Kidney (tissue), 14 donors: ENCODE measurements around the gene WFDC5. TPM values are rescaled to one million over a fixed set of nuclear protein-coding genes. Genes with fewer than 3 reads are reported as not detected.
"Not testable (repeated sequence)": the region's sequence is repeated elsewhere in the genome, so short reads cannot be mapped to it uniquely, and the experiment has no call there.

ENCODE experiments used
- DNase-seq, 5 donors: peaks; one replicate each; pipeline ENCODE4 v3.0.0-alpha.2; 2013 to 2020
- FAIRE-seq: peaks from 2 replicates; lab custom pipeline; 2012; peaks lifted over from hg19 to GRCh38; lab: Jason Lieb, UNC
- H3K27ac ChIP-seq, 2 donors: one replicate each; pipeline ENCODE4 v1.7.0; 2013; ENCODE audit warnings: low read depth in 2 of 2, low read length in 2 of 2, inconsistent platforms in 1 of 2
- H3K27me3 ChIP-seq: one replicate; pipeline ENCODE4 v1.7.1; 2013; ENCODE audit warnings: low read length, inconsistent platforms; ENCODE audit not compliant: control insufficient read depth, insufficient read depth
- H3K36me3 ChIP-seq, 3 donors: one replicate each; pipeline versions ENCODE4 v1.7.0 to v1.7.1; 2013; ENCODE audit warnings: low read length in 3 of 3, control low read depth in 1 of 3, inconsistent platforms in 1 of 3; ENCODE audit not compliant: insufficient read depth in 3 of 3, control insufficient read depth in 2 of 3
- H3K4me1 ChIP-seq, 3 donors: one replicate each; pipeline versions ENCODE4 v1.7.0 to v1.7.1; 2013; ENCODE audit warnings: low read length in 3 of 3, inconsistent platforms in 1 of 3, low read depth in 1 of 3; ENCODE audit not compliant: control insufficient read depth in 2 of 3, insufficient read depth in 2 of 3
- H3K4me3 ChIP-seq, 3 donors: one replicate each; pipeline versions ENCODE4 v1.7.0 to v1.8.1; 2013; ENCODE audit warnings: low read length in 3 of 3, control low read depth in 1 of 3, inconsistent platforms in 1 of 3
- H3K9ac ChIP-seq, 3 donors: one replicate each; pipeline versions ENCODE4 v1.7.0 to v1.7.1; 2013; ENCODE audit warnings: low read length in 3 of 3, control low read depth in 1 of 3, inconsistent platforms in 1 of 3
- H3K9me3 ChIP-seq, 3 donors: one replicate each; pipeline versions ENCODE4 v1.7.0 to v1.7.1; 2013; ENCODE audit warnings: low read length in 3 of 3, control low read depth in 1 of 3, inconsistent platforms in 1 of 3; ENCODE audit not compliant: control insufficient read depth in 2 of 3, insufficient read depth in 1 of 3
- CTCF ChIP-seq: IDR thresholded peaks from 3 replicates; pipeline ENCODE4 v1.5.1; 2012; ENCODE audit warnings: mild to moderate bottlenecking, moderate library complexity, borderline replicate concordance; ENCODE audit not compliant: insufficient read depth; ENCODE audit errors: extremely low read depth
- intact Hi-C: fragments of 100-400 bp; cut with DNase I; formaldehyde crosslinking; loops from one replicate; pipeline ENCODE4 v1.11.1; 2022
- polyA plus RNA-seq: library from polyadenylated mRNA; stranded (reverse); fragments of 350-450 nt; fragmentation: Illumina TruSeq; extraction: RNeasy Lipid Tissue Mini Kit (QIAGEN cat#74804); gene quantifications from one replicate; pipeline ENCODE4 v1.2.3, GENCODE V29; 2014; ENCODE audit warnings: low read depth, low replicate concordance; ENCODE audit not compliant: insufficient read depth
- total RNA-seq: library from RNA; stranded (reverse); fragmentation: NEBNext Ultra II Directional; extraction: Animal tissue kit (Norgen Biotek cat#: 25700); gene quantifications from one replicate; pipeline ENCODE4 v1.2.1, GENCODE V29; 2021
- donor health status: control.
- donor health status: control.
- donor health status: control.
- donor health status: control.
- donor health status: control.
- donor health status: DM: yes; HTN: yes; CAD: no.
- donor health status: Normal renal cell carcinoma (clear cell type).

The WFDC5 gene
- total and polyA plus RNA-seq, 2 donors from 2014 or later, result 1.0 TPM; not detected in 1

- no peak overlapping the region for H3K4me3 ChIP-seq
- intact Hi-C loops, result no loop called here
- H3K4me1 ChIP-seq, result no peaks in the 10 kb centered on the region
- no peak overlapping the region for H3K27ac ChIP-seq
- no peak overlapping the region for H3K9ac ChIP-seq
- no peak for FAIRE-seq
- H3K9me3 ChIP-seq, result peaks cover 0 to under 1% (median 0%) of the 10 kb centered on the region in 3 donors
- no peak for TF ChIP-seq CTCF
- H3K27me3 ChIP-seq, result no peaks in the 10 kb centered on the region
- no peaks in the 10 kb centered on the region for H3K36me3 ChIP-seq
- DNase-seq, result no peak
These were observed 38.2 kb upstream of the WFDC5 start for GRCh38 chr20:45153147-45153546.

- DNase-seq (no peak), FAIRE-seq (no peak)
- intact Hi-C loops, result no loop called here
- H3K9me3 ChIP-seq, result no peaks in the 10 kb centered on the region
- H3K27ac ChIP-seq, result no peak overlapping the region
- no peaks in the 10 kb centered on the region for H3K27me3 ChIP-seq
- no peaks in the 10 kb centered on the region for H3K4me1 ChIP-seq
- H3K4me3 ChIP-seq, result no peak overlapping the region
- no peaks in the 10 kb centered on the region for H3K36me3 ChIP-seq
- TF ChIP-seq CTCF, result no peak
- no peak overlapping the region for H3K9ac ChIP-seq
These were observed 37.4 kb upstream of the WFDC5 start for GRCh38 chr20:45152405-45152804.

DNA sequence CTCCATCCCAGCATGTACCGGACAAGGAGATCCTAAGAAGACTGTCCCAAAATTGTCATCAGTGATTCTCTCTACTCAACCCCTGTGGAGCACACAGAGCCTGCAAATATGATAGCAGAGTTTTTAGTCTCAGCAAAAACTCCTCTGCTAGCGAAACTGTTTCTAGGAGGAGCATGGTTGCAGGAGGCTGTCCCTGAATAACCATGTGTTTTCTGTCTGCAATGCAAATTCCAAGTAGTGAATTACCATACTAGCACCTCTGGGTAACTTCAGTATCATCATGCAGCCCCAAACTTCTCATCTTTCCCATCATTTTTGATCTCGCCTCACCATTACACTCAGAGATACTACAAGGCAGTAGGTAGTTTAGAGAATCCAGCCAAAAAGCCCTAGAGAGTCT is 34.1 kb upstream of the WFDC5 start:
- no peak overlapping the region for H3K4me3 ChIP-seq
- no peaks in the 10 kb centered on the region for H3K36me3 ChIP-seq
- TF ChIP-seq CTCF, result no peak
- no peaks in the 10 kb centered on the region for H3K9me3 ChIP-seq
- H3K27ac ChIP-seq, result no peak overlapping the region
- no peak overlapping the region for H3K9ac ChIP-seq
- FAIRE-seq, result no peak
- no peaks in the 10 kb centered on the region for H3K4me1 ChIP-seq
- intact Hi-C loops, result no loop called here
- no peak for DNase-seq
- H3K27me3 ChIP-seq, result no peaks in the 10 kb centered on the region

- FAIRE-seq (no peak), DNase-seq (no peak)
- H3K4me3 ChIP-seq, result no peak overlapping the region
- no peak overlapping the region for H3K9ac ChIP-seq
- no peak overlapping the region for H3K27ac ChIP-seq
- H3K9me3 ChIP-seq, result no peaks in the 10 kb centered on the region
- intact Hi-C loops, result no loop called here
- H3K36me3 ChIP-seq, result no peaks in the 10 kb centered on the region
- H3K4me1 ChIP-seq, result no peaks in the 10 kb centered on the region
- TF ChIP-seq CTCF, result no peak
- H3K27me3 ChIP-seq, result no peaks in the 10 kb centered on the region
These were observed 25.9 kb upstream of the WFDC5 start for GRCh38 chr20:45140836-45141235.

DNA sequence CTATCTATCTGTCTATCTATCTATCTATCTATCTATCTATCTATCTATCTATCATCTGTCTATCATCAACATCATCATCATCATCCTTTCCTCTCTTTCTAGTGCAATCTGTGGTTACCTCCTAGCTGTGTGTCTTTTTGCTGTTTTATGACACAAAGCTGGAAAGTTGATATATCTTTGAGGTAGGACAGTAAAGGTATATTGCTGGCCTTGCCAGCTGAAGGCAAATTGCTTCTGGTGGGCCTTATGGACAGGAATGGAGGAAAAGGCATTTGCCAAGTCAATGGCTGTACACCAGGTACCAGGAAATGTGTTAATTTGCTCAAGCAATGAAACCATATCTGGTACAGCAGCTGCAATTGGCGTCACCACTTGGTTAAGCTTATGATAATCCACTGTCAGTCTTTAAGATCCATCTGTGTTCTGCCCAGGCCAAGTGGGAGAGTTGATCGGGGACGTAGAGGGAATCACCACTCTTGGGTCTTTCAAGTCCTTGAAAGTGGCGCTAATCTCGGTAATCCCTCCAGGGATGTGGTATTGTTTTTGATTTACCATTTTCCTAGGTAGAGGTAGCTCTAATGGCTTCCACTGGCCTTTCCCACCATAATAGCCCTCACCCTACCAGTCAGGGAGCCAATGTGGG is 24.9 kb upstream of the WFDC5 start:
- FAIRE-seq, H3K27ac ChIP-seq, H3K4me1 ChIP-seq, H3K9me3 ChIP-seq, H3K36me3 ChIP-seq, DNase-seq, H3K9ac ChIP-seq, H3K27me3 ChIP-seq, intact Hi-C loops, H3K4me3 ChIP-seq: not testable (repeated sequence)
